HL-60 (cell line): ENCODE measurements around the gene MYPN.

ENCODE experiments used
- DNase-seq, 2 experiments: peaks; one replicate each; pipeline ENCODE4 v3.0.0-alpha.2; 2010 to 2020; ENCODE audit warnings: low read depth in 1 of 2, low spot score in 1 of 2
- H3K27ac ChIP-seq: fragments of 250-450 bp; sonication (Bioruptor Pico); replicated peaks from 2 replicates; pipeline ENCODE4 v1.5.1; 2020; ENCODE audit warnings: mild to moderate bottlenecking, moderate library complexity
- H3K27me3 ChIP-seq: fragments of 250-450 bp; sonication (Bioruptor Pico); 2 replicates; pipeline ENCODE4 v1.5.1; 2021; ENCODE audit warnings: mild to moderate bottlenecking, moderate library complexity; ENCODE audit not compliant: insufficient read depth, poor library complexity, severe bottlenecking
- H3K4me3 ChIP-seq: replicated peaks from 2 replicates; pipeline ENCODE4 v1.5.1; 2011; ENCODE audit warnings: mild to moderate bottlenecking, control low read depth, low read length; ENCODE audit not compliant: insufficient read depth
- CTCF ChIP-seq: IDR thresholded peaks from one replicate; pipeline ENCODE4 v1.5.1; 2011; ENCODE audit warnings: low read length, control low read depth, inconsistent platforms; ENCODE audit not compliant: insufficient read depth
- GABPA ChIP-seq: IDR thresholded peaks from 2 replicates; pipeline ENCODE4 v1.6.1; 2012; ENCODE audit warnings: low read depth
- POLR2AphosphoS5 ChIP-seq: IDR thresholded peaks from 2 replicates; pipeline ENCODE4 v1.6.1; 2012; ENCODE audit warnings: low read depth
- REST ChIP-seq: IDR thresholded peaks from 2 replicates; pipeline ENCODE4 v1.6.1; 2012; ENCODE audit warnings: low read depth; ENCODE audit not compliant: insufficient replicate concordance
- SPI1 ChIP-seq: IDR thresholded peaks from 2 replicates; pipeline ENCODE4 v1.6.1; 2012; ENCODE audit warnings: low read depth, mild to moderate bottlenecking, borderline replicate concordance

Gene MYPN

GRCh38 chr10:68125772-68126171 is 16.5 kb downstream of the MYPN start:
- DNase-seq = no peak
- no peak for TF ChIP-seq CTCF
- TF ChIP-seq POLR2AphosphoS5 = no peak
- no peak for TF ChIP-seq GABPA
- no peak for TF ChIP-seq SPI1
- no peak for TF ChIP-seq REST
- Histone ChIP-seq H3K27me3 (no peaks in the 10 kb centered on the region), H3K4me3 (no peak overlapping the region), H3K27ac (no peak overlapping the region)

GRCh38 chr10:68128015-68128414 is 18.7 kb downstream of the MYPN start:
- DNase-seq = no peak
- no peaks in the 10 kb centered on the region for H3K27me3 ChIP-seq
- no peak overlapping the region for H3K4me3 ChIP-seq
- no peak for TF ChIP-seq POLR2AphosphoS5
- H3K27ac ChIP-seq = no peak overlapping the region

- no peak overlapping the region for H3K4me3 ChIP-seq
- no peak for DNase-seq
- no peaks in the 10 kb centered on the region for H3K27me3 ChIP-seq
- H3K27ac ChIP-seq = no peak overlapping the region
- TF ChIP-seq CTCF (no peak), REST (no peak), POLR2AphosphoS5 (no peak), GABPA (no peak), SPI1 (no peak)
These were observed 23.1 kb downstream of the MYPN start for GRCh38 chr10:68132391-68132790.

- Histone ChIP-seq H3K27me3 (no peaks in the 10 kb centered on the region), H3K4me3 (no peak overlapping the region), H3K27ac (no peak overlapping the region)
- TF ChIP-seq GABPA (no peak), SPI1 (no peak), REST (no peak), POLR2AphosphoS5 (no peak), CTCF (no peak)
- DNase-seq = no peak
These were observed 24.2 kb downstream of the MYPN start for GRCh38 chr10:68133523-68133922.
